ENCODE measurements around the gene KCNJ12. TPM values are rescaled to one million over a fixed set of nuclear protein-coding genes. Genes with fewer than 3 reads are reported as not detected.

KCNJ12 gene
- total RNA-seq, 1 experiment from 2014 or later = 2.3 TPM

DNA sequence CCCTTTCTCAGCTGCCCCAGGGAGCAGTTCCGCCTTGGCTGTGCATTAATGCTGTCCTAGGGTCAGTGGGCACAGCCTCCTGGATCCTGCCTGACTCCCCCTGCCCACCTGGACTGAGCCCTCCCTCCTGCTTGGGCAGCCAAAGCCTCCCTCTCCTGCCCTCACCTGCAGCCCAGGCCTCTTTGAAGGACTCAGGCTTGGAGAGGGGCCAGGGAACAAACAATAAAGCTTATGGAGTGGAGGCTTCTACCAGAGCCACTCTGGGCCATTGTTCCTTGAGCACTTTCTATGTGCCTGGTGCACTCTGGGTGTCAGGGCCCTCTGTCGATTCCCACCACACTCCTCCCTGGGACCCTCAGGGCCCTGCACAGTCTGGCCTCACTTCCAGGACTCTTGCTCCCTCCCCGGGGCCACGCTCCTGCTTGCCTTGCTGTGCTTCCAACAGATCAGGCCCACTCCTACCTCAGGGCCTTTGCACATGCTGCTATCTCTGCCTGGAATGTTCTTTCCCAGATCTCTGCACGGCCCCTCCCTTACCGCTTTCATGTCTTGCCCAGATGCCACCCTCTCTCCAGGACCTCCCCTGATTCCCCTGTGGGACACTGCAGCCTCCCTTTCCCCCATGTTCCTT is 5.0 kb downstream of the KCNJ12 start:
- ATAC-seq (no peak), DNase-seq (ENCODE audit: low spot score) (no peak)
- Mint-ChIP-seq H3K9me3 (no peaks in the 10 kb centered on the region), H3K36me3 (no peaks in the 10 kb centered on the region), H3K4me3 (no peak overlapping the region), H3K27ac (no peak overlapping the region), H3K27me3 (ENCODE audit: low read depth) (peaks cover 22% of the 10 kb centered on the region), H3K4me1 (no peaks in the 10 kb centered on the region; the same call in 1 of the 2 replicates)
- ChIA-PET CTCF (no interaction called here), POLR2A (no interaction called here)
- TF ChIP-seq, protein P1, sequence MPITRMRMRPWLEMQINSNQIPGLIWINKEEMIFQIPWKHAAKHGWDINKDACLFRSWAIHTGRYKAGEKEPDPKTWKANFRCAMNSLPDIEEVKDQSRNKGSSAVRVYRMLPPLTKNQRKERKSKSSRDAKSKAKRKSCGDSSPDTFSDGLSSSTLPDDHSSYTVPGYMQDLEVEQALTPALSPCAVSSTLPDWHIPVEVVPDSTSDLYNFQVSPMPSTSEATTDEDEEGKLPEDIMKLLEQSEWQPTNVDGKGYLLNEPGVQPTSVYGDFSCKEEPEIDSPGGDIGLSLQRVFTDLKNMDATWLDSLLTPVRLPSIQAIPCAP (CRISPR knock-in tag; IDR thresholded peaks at IDR 0.05) = no peak
- TF ChIP-seq, protein P2, sequence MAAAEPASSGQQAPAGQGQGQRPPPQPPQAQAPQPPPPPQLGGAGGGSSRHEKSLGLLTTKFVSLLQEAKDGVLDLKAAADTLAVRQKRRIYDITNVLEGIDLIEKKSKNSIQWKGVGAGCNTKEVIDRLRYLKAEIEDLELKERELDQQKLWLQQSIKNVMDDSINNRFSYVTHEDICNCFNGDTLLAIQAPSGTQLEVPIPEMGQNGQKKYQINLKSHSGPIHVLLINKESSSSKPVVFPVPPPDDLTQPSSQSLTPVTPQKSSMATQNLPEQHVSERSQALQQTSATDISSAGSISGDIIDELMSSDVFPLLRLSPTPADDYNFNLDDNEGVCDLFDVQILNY (CRISPR knock-in tag; IDR thresholded peaks at IDR 0.05) = no peak
- TF ChIP-seq, protein P3, sequence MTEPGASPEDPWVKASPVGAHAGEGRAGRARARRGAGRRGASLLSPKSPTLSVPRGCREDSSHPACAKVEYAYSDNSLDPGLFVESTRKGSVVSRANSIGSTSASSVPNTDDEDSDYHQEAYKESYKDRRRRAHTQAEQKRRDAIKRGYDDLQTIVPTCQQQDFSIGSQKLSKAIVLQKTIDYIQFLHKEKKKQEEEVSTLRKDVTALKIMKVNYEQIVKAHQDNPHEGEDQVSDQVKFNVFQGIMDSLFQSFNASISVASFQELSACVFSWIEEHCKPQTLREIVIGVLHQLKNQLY (CRISPR knock-in tag; IDR thresholded peaks at IDR 0.05) = no peak
- TF ChIP-seq SOX15 (CRISPR knock-in tag; IDR thresholded peaks at IDR 0.05) = no peak

DNA sequence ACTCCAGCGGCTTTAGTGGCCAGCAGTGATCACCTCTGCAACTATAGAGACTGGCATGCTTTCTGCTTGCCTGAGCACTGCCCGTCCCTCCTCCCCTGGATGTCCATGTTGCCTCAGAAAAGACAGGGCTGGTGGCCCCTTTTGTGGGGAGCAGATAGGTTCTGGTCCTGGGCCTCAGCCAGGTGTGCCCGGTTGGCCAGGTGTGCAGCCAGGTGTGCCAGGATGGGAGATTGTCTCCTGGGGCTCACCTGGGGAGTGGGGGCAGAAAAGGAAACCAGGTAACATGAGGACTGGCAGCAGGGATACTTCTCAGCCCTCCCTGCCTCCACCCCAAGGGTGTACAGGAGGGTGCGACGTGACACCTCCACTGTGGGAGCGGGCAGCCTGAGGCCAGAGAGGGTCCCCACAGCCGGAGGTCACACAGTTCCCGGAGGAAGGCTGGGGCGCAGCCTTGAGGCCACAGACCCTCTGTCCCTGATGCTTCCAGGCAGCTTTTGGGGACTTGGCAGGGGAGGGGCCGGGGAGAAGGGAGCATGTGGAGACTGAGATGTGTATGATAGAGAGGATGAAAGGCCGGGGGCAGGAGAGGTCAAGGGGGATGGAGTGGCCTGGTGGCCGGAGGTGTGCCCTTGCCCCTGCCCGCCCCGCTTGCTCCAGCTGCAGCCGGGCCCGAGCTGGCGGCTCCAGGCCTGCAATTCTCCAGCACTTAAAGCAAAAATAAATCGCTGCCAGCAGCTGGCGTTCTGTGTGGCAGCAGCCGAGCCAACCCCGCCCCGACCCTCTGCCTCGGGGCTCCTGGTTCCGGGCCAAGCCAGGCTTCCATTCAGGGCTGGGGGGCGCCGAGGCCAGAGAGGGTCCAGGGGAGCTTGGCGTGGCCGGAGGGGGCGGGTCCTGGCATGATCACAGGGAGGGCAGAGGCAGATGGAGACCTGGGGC is 6.7 kb downstream of the KCNJ12 start:
- Mint-ChIP-seq H3K27me3 (ENCODE audit: low read depth) (peaks cover 12% of the 10 kb centered on the region), H3K4me3 (no peak overlapping the region), H3K36me3 (no peaks in the 10 kb centered on the region), H3K4me1 (no peaks in the 10 kb centered on the region; the same call in 1 of the 2 replicates), H3K9me3 (no peaks in the 10 kb centered on the region), H3K27ac (no peak overlapping the region)
- ChIA-PET CTCF (interaction anchor here (1.3 kb wide), 1 partner anchor 75 kb away, joined by 4 read pairs; no protein-coding TSS in a partner anchor), POLR2A (no interaction called here)
- DNase-seq (ENCODE audit: low spot score) = no peak
- ATAC-seq = no peak
- TF ChIP-seq FOXP1 (CRISPR knock-in tag; IDR thresholded peaks at IDR 0.05; ENCODE audit: borderline replicate concordance) (no peak), ZBTB21 (CRISPR knock-in tag; IDR thresholded peaks at IDR 0.05; ENCODE audit: borderline replicate concordance) (no peak), TEAD4 (CRISPR knock-in tag; IDR thresholded peaks at IDR 0.05) (no peak), SMAD3 (CRISPR knock-in tag; IDR thresholded peaks at IDR 0.05; ENCODE audit: borderline replicate concordance) (no peak), FOXK1 (CRISPR knock-in tag; IDR thresholded peaks at IDR 0.05) (no peak), ZNF396 (CRISPR knock-in tag; IDR thresholded peaks at IDR 0.05; ENCODE audit: borderline replicate concordance) (no peak), SP1 (CRISPR knock-in tag; conservative IDR thresholded peaks at IDR 0.05) (no peak)
- TF ChIP-seq, protein P4, sequence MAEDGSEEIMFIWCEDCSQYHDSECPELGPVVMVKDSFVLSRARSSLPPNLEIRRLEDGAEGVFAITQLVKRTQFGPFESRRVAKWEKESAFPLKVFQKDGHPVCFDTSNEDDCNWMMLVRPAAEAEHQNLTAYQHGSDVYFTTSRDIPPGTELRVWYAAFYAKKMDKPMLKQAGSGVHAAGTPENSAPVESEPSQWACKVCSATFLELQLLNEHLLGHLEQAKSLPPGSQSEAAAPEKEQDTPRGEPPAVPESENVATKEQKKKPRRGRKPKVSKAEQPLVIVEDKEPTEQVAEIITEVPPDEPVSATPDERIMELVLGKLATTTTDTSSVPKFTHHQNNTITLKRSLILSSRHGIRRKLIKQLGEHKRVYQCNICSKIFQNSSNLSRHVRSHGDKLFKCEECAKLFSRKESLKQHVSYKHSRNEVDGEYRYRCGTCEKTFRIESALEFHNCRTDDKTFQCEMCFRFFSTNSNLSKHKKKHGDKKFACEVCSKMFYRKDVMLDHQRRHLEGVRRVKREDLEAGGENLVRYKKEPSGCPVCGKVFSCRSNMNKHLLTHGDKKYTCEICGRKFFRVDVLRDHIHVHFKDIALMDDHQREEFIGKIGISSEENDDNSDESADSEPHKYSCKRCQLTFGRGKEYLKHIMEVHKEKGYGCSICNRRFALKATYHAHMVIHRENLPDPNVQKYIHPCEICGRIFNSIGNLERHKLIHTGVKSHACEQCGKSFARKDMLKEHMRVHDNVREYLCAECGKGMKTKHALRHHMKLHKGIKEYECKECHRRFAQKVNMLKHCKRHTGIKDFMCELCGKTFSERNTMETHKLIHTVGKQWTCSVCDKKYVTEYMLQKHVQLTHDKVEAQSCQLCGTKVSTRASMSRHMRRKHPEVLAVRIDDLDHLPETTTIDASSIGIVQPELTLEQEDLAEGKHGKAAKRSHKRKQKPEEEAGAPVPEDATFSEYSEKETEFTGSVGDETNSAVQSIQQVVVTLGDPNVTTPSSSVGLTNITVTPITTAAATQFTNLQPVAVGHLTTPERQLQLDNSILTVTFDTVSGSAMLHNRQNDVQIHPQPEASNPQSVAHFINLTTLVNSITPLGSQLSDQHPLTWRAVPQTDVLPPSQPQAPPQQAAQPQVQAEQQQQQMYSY (CRISPR knock-in tag; IDR thresholded peaks at IDR 0.05) = no peak
- TF ChIP-seq, protein P5, sequence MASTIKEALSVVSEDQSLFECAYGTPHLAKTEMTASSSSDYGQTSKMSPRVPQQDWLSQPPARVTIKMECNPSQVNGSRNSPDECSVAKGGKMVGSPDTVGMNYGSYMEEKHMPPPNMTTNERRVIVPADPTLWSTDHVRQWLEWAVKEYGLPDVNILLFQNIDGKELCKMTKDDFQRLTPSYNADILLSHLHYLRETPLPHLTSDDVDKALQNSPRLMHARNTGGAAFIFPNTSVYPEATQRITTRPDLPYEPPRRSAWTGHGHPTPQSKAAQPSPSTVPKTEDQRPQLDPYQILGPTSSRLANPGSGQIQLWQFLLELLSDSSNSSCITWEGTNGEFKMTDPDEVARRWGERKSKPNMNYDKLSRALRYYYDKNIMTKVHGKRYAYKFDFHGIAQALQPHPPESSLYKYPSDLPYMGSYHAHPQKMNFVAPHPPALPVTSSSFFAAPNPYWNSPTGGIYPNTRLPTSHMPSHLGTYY (CRISPR knock-in tag; IDR thresholded peaks at IDR 0.05) = no peak
- TF ChIP-seq, protein P6, sequence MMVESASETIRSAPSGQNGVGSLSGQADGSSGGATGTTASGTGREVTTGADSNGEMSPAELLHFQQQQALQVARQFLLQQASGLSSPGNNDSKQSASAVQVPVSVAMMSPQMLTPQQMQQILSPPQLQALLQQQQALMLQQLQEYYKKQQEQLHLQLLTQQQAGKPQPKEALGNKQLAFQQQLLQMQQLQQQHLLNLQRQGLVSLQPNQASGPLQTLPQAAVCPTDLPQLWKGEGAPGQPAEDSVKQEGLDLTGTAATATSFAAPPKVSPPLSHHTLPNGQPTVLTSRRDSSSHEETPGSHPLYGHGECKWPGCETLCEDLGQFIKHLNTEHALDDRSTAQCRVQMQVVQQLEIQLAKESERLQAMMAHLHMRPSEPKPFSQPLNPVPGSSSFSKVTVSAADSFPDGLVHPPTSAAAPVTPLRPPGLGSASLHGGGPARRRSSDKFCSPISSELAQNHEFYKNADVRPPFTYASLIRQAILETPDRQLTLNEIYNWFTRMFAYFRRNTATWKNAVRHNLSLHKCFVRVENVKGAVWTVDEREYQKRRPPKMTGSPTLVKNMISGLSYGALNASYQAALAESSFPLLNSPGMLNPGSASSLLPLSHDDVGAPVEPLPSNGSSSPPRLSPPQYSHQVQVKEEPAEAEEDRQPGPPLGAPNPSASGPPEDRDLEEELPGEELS (CRISPR knock-in tag; IDR thresholded peaks at IDR 0.05) = no peak
- TF ChIP-seq, protein P7, sequence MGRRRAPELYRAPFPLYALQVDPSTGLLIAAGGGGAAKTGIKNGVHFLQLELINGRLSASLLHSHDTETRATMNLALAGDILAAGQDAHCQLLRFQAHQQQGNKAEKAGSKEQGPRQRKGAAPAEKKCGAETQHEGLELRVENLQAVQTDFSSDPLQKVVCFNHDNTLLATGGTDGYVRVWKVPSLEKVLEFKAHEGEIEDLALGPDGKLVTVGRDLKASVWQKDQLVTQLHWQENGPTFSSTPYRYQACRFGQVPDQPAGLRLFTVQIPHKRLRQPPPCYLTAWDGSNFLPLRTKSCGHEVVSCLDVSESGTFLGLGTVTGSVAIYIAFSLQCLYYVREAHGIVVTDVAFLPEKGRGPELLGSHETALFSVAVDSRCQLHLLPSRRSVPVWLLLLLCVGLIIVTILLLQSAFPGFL (CRISPR knock-in tag; IDR thresholded peaks at IDR 0.05; ENCODE audit: borderline replicate concordance) = no peak
- TF ChIP-seq, protein P2 (CRISPR knock-in tag; IDR thresholded peaks at IDR 0.05) = no peak
